Esophagus squamous epithelium (tissue), 4 donors: Measurements from ENCODE around the gene CIB4.

ENCODE experiments used
- CTCF ChIP-seq, 6 experiments: fragments of 450-650 bp in 4 of 6; fragments of 200-600 bp in 2 of 6; sonication (generic) in 2 of 6; IDR thresholded peaks; one replicate each; pipeline ENCODE4 v1.5.1; 2016 to 2019; ENCODE audit warnings: antibody characterized with exemption in 6 of 6, mild to moderate bottlenecking in 4 of 6, moderate library complexity in 4 of 6
- POLR2A ChIP-seq, 4 donors: fragments of 450-650 bp; IDR thresholded peaks; one replicate each; pipeline ENCODE4 v1.6.1; 2017; ENCODE audit warnings: antibody characterized with exemption in 4 of 4, mild to moderate bottlenecking in 4 of 4, moderate library complexity in 3 of 4

GRCh38 chr2:26599387-26599786 lies 41.8 kb downstream of the CIB4 start:
- TF ChIP-seq CTCF (IDR thresholded peaks at IDR 0.05) (no peak), POLR2A (IDR thresholded peaks at IDR 0.05) (no peak)
